Measurements from ENCODE around the gene PFKFB2. TPM values are rescaled to one million over a fixed set of nuclear protein-coding genes. Genes with fewer than 3 reads are reported as not detected.
A peak's percentile ranks its signal among the peaks of the same experiment; 100 is the strongest.

PFKFB2 gene
- total and polyA plus RNA-seq, 2 experiments from 2014 or later: 9.5 to 19.2 TPM

DNA sequence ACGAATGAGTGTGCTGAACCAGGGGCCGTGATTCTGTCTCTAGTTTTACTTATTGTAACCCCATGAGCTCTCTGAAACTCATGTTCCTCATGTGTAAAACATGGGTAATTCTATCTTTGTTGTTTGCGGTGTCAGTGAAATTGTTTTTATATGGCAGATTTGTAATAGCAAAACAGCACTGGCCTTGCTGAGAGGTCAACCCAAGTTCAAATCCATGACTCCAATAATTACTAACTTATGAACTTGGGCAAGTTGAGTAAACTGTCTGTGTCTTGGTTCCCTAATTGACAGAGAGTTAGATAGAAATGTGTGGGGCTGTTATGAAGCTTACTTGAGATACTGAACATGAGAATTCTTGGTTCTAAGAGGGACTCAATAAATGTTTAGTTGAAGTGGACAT is 38.3 kb upstream of the PFKFB2 start:
- no peak overlapping the region for H2AFZ ChIP-seq
- no peak overlapping the region for H3K4me2 ChIP-seq
- H3K9me2 ChIP-seq (replicated peaks; ENCODE audit: insufficient read depth): no peaks in the 10 kb centered on the region
- TF ChIP-seq EZH2phosphoT487 (IDR thresholded peaks at IDR 0.05; ENCODE audit: low read depth, severe bottlenecking, unreplicated experiment): no peak
- no peak for TF ChIP-seq EZH2 (IDR thresholded peaks at IDR 0.05; ENCODE audit: borderline replicate concordance)
- TF ChIP-seq, protein P1, sequence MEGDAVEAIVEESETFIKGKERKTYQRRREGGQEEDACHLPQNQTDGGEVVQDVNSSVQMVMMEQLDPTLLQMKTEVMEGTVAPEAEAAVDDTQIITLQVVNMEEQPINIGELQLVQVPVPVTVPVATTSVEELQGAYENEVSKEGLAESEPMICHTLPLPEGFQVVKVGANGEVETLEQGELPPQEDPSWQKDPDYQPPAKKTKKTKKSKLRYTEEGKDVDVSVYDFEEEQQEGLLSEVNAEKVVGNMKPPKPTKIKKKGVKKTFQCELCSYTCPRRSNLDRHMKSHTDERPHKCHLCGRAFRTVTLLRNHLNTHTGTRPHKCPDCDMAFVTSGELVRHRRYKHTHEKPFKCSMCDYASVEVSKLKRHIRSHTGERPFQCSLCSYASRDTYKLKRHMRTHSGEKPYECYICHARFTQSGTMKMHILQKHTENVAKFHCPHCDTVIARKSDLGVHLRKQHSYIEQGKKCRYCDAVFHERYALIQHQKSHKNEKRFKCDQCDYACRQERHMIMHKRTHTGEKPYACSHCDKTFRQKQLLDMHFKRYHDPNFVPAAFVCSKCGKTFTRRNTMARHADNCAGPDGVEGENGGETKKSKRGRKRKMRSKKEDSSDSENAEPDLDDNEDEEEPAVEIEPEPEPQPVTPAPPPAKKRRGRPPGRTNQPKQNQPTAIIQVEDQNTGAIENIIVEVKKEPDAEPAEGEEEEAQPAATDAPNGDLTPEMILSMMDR (IDR thresholded peaks at IDR 0.05; ENCODE audit: poor library complexity): no peak
- H3K79me2 ChIP-seq: no peaks in the 10 kb centered on the region
- no peak for DNase-seq (ENCODE audit: low spot score)
- peaks cover 7% of the 10 kb centered on the region for H3K4me1 ChIP-seq (ENCODE audit: insufficient read depth)
- no peaks in the 10 kb centered on the region for H3K36me3 ChIP-seq (replicated peaks; ENCODE audit: insufficient read depth, low read depth)
- H3K27me3 ChIP-seq: no peaks in the 10 kb centered on the region
- no peaks in the 10 kb centered on the region for H4K20me1 ChIP-seq (ENCODE audit: insufficient read depth, poor library complexity, severe bottlenecking)
- no peak overlapping the region for H3K4me3 ChIP-seq
- 82% methylated on average over 3 of the region's 3 CpGs for WGBS (ENCODE audit: low lambda C conversion rate, missing lambda C conversion rate)
- no peak overlapping the region for H3K27ac ChIP-seq
- no peaks in the 10 kb centered on the region for H3K9me3 ChIP-seq (ENCODE audit: low read depth)

DNA sequence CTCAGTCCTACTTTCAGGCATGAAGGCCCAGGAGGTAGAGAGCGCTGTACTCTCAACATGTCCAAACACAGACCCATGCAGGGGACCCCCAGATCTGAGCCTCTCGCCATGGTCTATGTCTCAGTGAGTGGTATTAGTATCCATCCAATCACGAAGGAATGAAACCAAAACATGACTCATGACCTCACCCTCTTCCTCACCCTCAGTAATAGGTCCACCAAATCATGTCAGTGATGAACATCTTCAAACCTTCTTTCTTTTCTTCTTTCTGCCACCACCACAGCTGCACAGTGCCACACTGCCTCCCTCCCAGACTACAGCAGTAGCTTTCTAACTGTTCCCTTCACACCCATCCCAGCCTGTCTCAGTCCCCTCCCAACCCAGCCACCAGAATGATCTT is 37.3 kb upstream of the PFKFB2 start:
- Histone ChIP-seq H3K9me2 (replicated peaks; ENCODE audit: insufficient read depth) (no peaks in the 10 kb centered on the region), H3K4me2 (no peak overlapping the region), H3K27me3 (no peaks in the 10 kb centered on the region), H4K20me1 (ENCODE audit: insufficient read depth, poor library complexity, severe bottlenecking) (no peaks in the 10 kb centered on the region), H3K4me3 (no peak overlapping the region), H3K36me3 (replicated peaks; ENCODE audit: insufficient read depth, low read depth) (no peaks in the 10 kb centered on the region), H3K27ac (no peak overlapping the region), H3K4me1 (ENCODE audit: insufficient read depth) (peaks cover 5% of the 10 kb centered on the region), H3K79me2 (no peaks in the 10 kb centered on the region), H3K9me3 (ENCODE audit: low read depth) (no peaks in the 10 kb centered on the region), H2AFZ (no peak overlapping the region)
- TF ChIP-seq EZH2phosphoT487 (IDR thresholded peaks at IDR 0.05; ENCODE audit: low read depth, severe bottlenecking, unreplicated experiment): no peak
- TF ChIP-seq, protein P1 (IDR thresholded peaks at IDR 0.05; ENCODE audit: poor library complexity): no peak
- no peak for TF ChIP-seq EZH2 (IDR thresholded peaks at IDR 0.05; ENCODE audit: borderline replicate concordance)
- 91% methylated on average over 3 of the region's 3 CpGs for WGBS (ENCODE audit: low lambda C conversion rate, missing lambda C conversion rate)
- no peak for DNase-seq (ENCODE audit: low spot score)

DNA sequence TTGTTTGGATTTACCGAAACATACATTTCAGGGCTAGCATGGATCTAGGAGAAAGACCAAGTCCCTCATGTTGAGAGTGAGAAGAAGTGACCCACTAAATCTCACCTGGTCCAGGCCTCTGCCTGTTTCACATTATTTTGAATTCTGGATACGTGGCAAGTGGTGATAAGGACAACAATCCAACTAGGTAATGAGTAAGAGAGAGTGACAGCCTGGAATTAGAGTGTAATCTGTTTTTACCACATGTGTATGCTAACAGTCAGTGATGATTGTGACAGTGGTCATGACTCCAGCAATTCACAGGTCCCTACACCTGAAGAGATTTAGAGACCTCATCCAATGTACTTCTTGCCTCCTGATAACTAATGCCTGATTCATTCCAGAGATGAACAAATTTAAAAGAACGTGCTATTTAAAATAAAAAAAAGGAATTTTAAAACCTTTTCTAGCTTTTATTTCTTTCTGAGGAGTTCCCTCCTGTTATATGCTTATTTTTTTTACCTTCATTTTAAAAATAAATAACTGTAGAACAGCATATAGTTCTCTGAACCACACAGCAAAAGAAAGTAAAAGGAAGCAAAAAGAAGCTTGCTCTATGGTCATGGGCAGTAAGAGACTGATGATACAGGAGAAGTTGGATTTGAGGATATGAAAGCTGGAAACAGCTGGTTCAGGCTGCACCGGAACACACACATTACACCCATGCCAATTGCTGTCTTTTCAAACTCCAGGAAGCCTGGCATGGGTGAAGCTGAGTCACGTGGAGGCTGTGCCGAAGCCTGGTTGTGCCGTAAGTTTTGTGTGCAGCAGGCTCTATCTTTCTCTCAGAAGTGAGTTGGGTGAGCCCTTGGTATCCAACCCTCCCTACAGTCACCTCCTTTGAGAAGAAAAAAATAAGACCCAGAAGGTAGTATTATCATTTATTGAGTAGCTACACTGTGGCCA is 35.2 kb upstream of the PFKFB2 start:
- Histone ChIP-seq H2AFZ (no peak overlapping the region), H3K9me3 (ENCODE audit: low read depth) (no peaks in the 10 kb centered on the region), H3K4me2 (no peak overlapping the region), H3K27ac (peak overlapping the region; percentile 90), H3K36me3 (replicated peaks; ENCODE audit: insufficient read depth, low read depth) (no peaks in the 10 kb centered on the region), H3K9me2 (replicated peaks; ENCODE audit: insufficient read depth) (no peaks in the 10 kb centered on the region), H3K27me3 (no peaks in the 10 kb centered on the region), H3K79me2 (no peaks in the 10 kb centered on the region), H3K4me1 (ENCODE audit: insufficient read depth) (peaks cover 11% of the 10 kb centered on the region), H4K20me1 (ENCODE audit: insufficient read depth, poor library complexity, severe bottlenecking) (no peaks in the 10 kb centered on the region), H3K4me3 (no peak overlapping the region)
- WGBS (ENCODE audit: low lambda C conversion rate, missing lambda C conversion rate): 79% methylated on average over 7 of the region's 7 CpGs
- DNase-seq (ENCODE audit: low spot score): no peak
- TF ChIP-seq, protein P1 (IDR thresholded peaks at IDR 0.05; ENCODE audit: poor library complexity): no peak
- TF ChIP-seq EZH2phosphoT487 (IDR thresholded peaks at IDR 0.05; ENCODE audit: low read depth, severe bottlenecking, unreplicated experiment) (no peak), EZH2 (IDR thresholded peaks at IDR 0.05; ENCODE audit: borderline replicate concordance) (no peak)

All from hepatocyte (in vitro differentiated cells).